OCI-LY7 (cell line): ENCODE results near the gene CNOT11. TPM values are rescaled to one million over a fixed set of nuclear protein-coding genes. Genes with fewer than 3 reads are reported as not detected.

Source experiments
- BruUV-seq: library from RNA; stranded (reverse); fragments of 400-500 nt; replicated peaks from 2 replicates; lab custom pipeline; 2021; lab: Mats Ljungman, UMichigan
- CTCF ChIA-PET: fragments of 300-600 bp; sonication (Branson Sonifier 250); formaldehyde crosslinking; loops from one replicate; lab custom pipeline; 2022; ENCODE audit warnings: antibody characterized with exemption; ENCODE audit not compliant: unreplicated experiment; lab: Charles Lee
- POLR2A ChIA-PET: fragments of 300-600 bp; sonication (Branson Sonifier 250); formaldehyde crosslinking; loops from one replicate; lab custom pipeline; 2022; ENCODE audit warnings: antibody characterized with exemption; lab: Charles Lee
- DNase-seq: peaks from one replicate; pipeline ENCODE4 v3.0.0-alpha.2; 2015; ENCODE audit warnings: low spot score
- H2AFZ ChIP-seq: fragments of 200-600 bp; sonication (generic), shearing (Covaris generic); 2 replicates; pipeline ENCODE4 v1.6.1; 2014; ENCODE audit warnings: mild to moderate bottlenecking, antibody characterized with exemption, low read length, moderate library complexity
- H3K27ac ChIP-seq: fragments of 200-600 bp; sonication (generic); 2 replicates; pipeline ENCODE4 v1.5.1; 2014; ENCODE audit warnings: mixed run types, low read depth, mild to moderate bottlenecking, moderate library complexity, low read length, inconsistent platforms; ENCODE audit not compliant: poor library complexity, severe bottlenecking
- H3K36me3 ChIP-seq: fragments of 200-600 bp; sonication (generic); 2 replicates; pipeline ENCODE4 v1.6.1; 2014; ENCODE audit warnings: mild to moderate bottlenecking, antibody characterized with exemption, low read length, moderate library complexity, mixed read lengths; ENCODE audit not compliant: insufficient read depth
- H3K4me1 ChIP-seq: fragments of 200-600 bp; sonication (generic); 2 replicates; pipeline ENCODE4 v1.5.1; 2014; ENCODE audit warnings: mild to moderate bottlenecking, low read length; ENCODE audit not compliant: insufficient read depth, poor library complexity, severe bottlenecking
- H3K4me2 ChIP-seq: fragments of 200-600 bp; sonication (generic); 2 replicates; pipeline ENCODE4 v1.6.1; 2014; ENCODE audit warnings: mild to moderate bottlenecking, low read length
- H3K4me3 ChIP-seq: fragments of 200-600 bp; sonication (generic); 2 replicates; pipeline ENCODE4 v1.5.1; 2014; ENCODE audit warnings: mild to moderate bottlenecking, low read depth, low read length; ENCODE audit not compliant: poor library complexity, severe bottlenecking
- H3K79me2 ChIP-seq: fragments of 200-600 bp; sonication (generic); 2 replicates; pipeline ENCODE4 v1.6.1; 2016; ENCODE audit warnings: low read depth, mild to moderate bottlenecking, low read length, moderate library complexity, mixed read lengths; ENCODE audit not compliant: insufficient read depth
- H3K9me2 ChIP-seq: fragments of 200-600 bp; sonication (generic); 2 replicates; pipeline ENCODE4 v1.6.1; 2016; ENCODE audit warnings: mild to moderate bottlenecking, low read length, mixed read lengths; ENCODE audit not compliant: insufficient read depth
- H3K9me3 ChIP-seq: fragments of 200-600 bp; sonication (generic); 2 replicates; pipeline ENCODE4 v1.6.1; 2014; ENCODE audit warnings: mild to moderate bottlenecking, mixed run types, low read length, mixed read lengths
- H4K20me1 ChIP-seq: fragments of 200-600 bp; sonication (generic); 2 replicates; pipeline ENCODE4 v1.6.1; 2014; ENCODE audit warnings: mild to moderate bottlenecking, antibody characterized with exemption, low read length, moderate library complexity, mixed read lengths; ENCODE audit not compliant: insufficient read depth
- CTCF ChIP-seq: fragments of 200-600 bp; sonication (generic); conservative IDR thresholded peaks from 2 replicates; pipeline ENCODE4 v1.5.1; 2014; ENCODE audit warnings: mild to moderate bottlenecking, antibody characterized with exemption, low read length, moderate library complexity, mixed read lengths
- EZH2phosphoT487 ChIP-seq: fragments of 200-600 bp; sonication (generic); IDR thresholded peaks from 2 replicates; pipeline ENCODE4 v1.6.1; 2018; ENCODE audit warnings: low read depth, borderline replicate concordance, mild to moderate bottlenecking, mixed run types, antibody characterized with exemption, low read length, moderate library complexity, mixed read lengths
- intact Hi-C: fragments of 100-400 bp; cut with micrococcal nuclease; formaldehyde crosslinking; loops from one replicate; pipeline ENCODE4 v1.10.0; 2022; ENCODE audit not compliant: unreplicated experiment
- total RNA-seq, 2 experiments: library from RNA; depleted of rRNA in 1 of 2; stranded (reverse); fragments of >200 nt in 1 of 2; shearing (Covaris generic) in 1 of 2; gene quantifications; 2 replicates each; pipeline ENCODE4 v1.2.3, GENCODE V29; 2014 to 2022

The CNOT11 gene
- total RNA-seq, 2 experiments from 2014 or later: 45.7 to 71.9 TPM

- H4K20me1 ChIP-seq: peaks cover 16% of the 10 kb centered on the region
- peaks cover 41% of the 10 kb centered on the region for H3K79me2 ChIP-seq
- H3K36me3 ChIP-seq: peaks cover 29% of the 10 kb centered on the region
- peak overlapping the region; percentile 77 for H3K27ac ChIP-seq
- H3K4me2 ChIP-seq: peak overlapping the region; percentile 84
- H3K4me3 ChIP-seq: peak overlapping the region; percentile 96
- peaks cover 39% of the 10 kb centered on the region for H3K4me1 ChIP-seq
- intact Hi-C loops: loop anchor here (2.0 to 10.0 kb wide), 2 partner anchors 100 to 462 kb away; no protein-coding TSS in a partner anchor
- DNase-seq: peak; percentile 82
- no peaks in the 10 kb centered on the region for H3K9me3 ChIP-seq
- peak overlapping the region; percentile 20; the same call in 1 of the 2 replicates for H2AFZ ChIP-seq
- TF ChIP-seq EZH2phosphoT487 (no peak), CTCF (0 out of 2 replicates have a peak, but pooled peaks have one; percentile 15)
- ChIA-PET POLR2A (interaction anchor here (0.5 to 1.6 kb wide), 7 partner anchors 10 to 267 kb away, joined by 3 to 7 read pairs (median 4); no protein-coding TSS in a partner anchor), CTCF (no interaction called here)
- no TSS peak for BruUV-seq
- no peaks in the 10 kb centered on the region for H3K9me2 ChIP-seq
These were observed 472 bp downstream of the CNOT11 start for GRCh38 chr2:101253013-101253702.

GRCh38 chr2:101253703-101254450 lies 1.2 kb downstream of the CNOT11 start:
- Histone ChIP-seq H3K4me3 (peak overlapping the region; percentile 96), H4K20me1 (peaks cover 16% of the 10 kb centered on the region), H2AFZ (0 out of 2 replicates have a peak overlapping the region, but pooled peaks have one; percentile 20), H3K4me2 (peak overlapping the region; percentile 84), H3K9me3 (no peaks in the 10 kb centered on the region), H3K27ac (peak overlapping the region; percentile 77), H3K79me2 (peaks cover 41% of the 10 kb centered on the region), H3K9me2 (no peaks in the 10 kb centered on the region), H3K36me3 (peaks cover 36% of the 10 kb centered on the region), H3K4me1 (peaks cover 39% of the 10 kb centered on the region)
- DNase-seq: peak; percentile 42
- TF ChIP-seq CTCF (no peak), EZH2phosphoT487 (no peak)
- CTCF ChIA-PET: no interaction called here
- intact Hi-C loops: loop anchor here (2.0 to 10.0 kb wide), 2 partner anchors 101 to 461 kb away; no protein-coding TSS in a partner anchor
- POLR2A ChIA-PET: interaction anchor here (0.7 to 1.6 kb wide), 6 partner anchors 9 to 63 kb away, joined by 3 to 7 read pairs (median 4); no protein-coding TSS in a partner anchor
- BruUV-seq: TSS peak; percentile 85
